ENCODE data around the gene GFRA3.

The GFRA3 gene

DNA sequence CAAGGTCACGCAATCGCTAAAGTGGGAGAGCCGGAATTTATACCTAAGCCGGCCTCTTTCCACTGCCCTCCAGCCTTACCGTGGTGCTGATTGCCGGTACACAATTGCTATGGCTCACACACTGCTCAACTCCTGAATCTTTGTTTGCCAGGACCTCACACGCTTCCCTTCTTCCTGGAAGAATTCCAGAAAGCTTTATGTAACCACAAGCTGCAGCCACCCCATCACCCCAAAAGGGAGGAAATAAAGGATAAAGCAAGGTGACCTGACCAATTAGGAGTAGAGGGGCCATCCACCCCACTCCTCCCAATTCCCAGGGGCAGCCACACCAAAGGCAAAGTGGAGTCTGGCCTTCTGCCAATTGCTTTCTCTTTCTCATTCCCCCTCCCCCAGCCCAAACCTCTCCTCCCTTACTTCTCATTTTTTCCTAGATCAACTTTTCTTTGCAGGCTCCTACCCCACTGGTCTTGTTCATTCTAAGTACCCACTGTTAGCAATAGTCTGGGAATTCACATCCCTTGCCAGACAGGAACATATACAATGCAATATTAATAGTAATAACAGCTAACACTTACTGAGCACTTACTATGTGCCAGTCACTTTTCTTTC lies 43.3 kb downstream of the GFRA3 start:
- H3K4me2 ChIP-seq (ENCODE audit: low read length) = no peak overlapping the region
- no peaks in the 10 kb centered on the region for H3K79me2 ChIP-seq (ENCODE audit: control insufficient read depth, low read length)

DNA sequence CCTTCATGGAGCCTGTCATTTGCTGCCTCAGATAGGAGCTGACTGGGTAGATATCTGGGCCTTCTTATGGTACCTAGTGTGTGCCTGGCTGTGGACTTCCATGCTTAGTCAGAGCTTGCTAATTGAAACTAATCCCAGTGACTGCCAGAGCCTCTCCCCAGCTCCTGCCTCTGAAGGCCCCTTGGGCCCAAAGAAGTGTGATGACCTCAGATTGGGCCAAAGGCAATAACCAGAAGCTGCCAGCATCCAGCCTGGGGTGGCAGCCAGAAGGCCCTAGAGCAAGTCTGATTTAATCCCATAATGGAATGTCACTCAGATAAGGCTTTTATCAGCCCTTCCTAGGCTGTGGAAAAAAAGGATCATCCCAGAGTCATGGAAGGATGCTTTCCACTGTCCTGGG lies 44.2 kb downstream of the GFRA3 start:
- TF ChIP-seq, protein P1, sequence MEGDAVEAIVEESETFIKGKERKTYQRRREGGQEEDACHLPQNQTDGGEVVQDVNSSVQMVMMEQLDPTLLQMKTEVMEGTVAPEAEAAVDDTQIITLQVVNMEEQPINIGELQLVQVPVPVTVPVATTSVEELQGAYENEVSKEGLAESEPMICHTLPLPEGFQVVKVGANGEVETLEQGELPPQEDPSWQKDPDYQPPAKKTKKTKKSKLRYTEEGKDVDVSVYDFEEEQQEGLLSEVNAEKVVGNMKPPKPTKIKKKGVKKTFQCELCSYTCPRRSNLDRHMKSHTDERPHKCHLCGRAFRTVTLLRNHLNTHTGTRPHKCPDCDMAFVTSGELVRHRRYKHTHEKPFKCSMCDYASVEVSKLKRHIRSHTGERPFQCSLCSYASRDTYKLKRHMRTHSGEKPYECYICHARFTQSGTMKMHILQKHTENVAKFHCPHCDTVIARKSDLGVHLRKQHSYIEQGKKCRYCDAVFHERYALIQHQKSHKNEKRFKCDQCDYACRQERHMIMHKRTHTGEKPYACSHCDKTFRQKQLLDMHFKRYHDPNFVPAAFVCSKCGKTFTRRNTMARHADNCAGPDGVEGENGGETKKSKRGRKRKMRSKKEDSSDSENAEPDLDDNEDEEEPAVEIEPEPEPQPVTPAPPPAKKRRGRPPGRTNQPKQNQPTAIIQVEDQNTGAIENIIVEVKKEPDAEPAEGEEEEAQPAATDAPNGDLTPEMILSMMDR (IDR thresholded peaks at IDR 0.05; ENCODE audit: low read depth, low read length, poor library complexity, severe bottlenecking) = no peak
- no peak for TF ChIP-seq EZH2phosphoT487 (IDR thresholded peaks at IDR 0.05; ENCODE audit: borderline replicate concordance, low read length)
- Histone ChIP-seq H3K4me3 (ENCODE audit: low read length) (no peak overlapping the region), H3K4me1 (ENCODE audit: control insufficient read depth, low read length) (peaks cover 5% of the 10 kb centered on the region), H3F3A (ENCODE audit: control insufficient read depth, insufficient read depth) (no peaks in the 10 kb centered on the region), H3K9me2 (replicated peaks; ENCODE audit: control insufficient read depth, low read length) (no peaks in the 10 kb centered on the region), H3K36me3 (ENCODE audit: control insufficient read depth, low read length) (no peaks in the 10 kb centered on the region), H4K20me1 (ENCODE audit: control insufficient read depth, insufficient read depth, low read depth, low read length) (no peaks in the 10 kb centered on the region), H3K27me3 (ENCODE audit: control insufficient read depth, low read length) (peaks cover 11% of the 10 kb centered on the region; the same call in 1 of the 2 replicates), H3K9me3 (ENCODE audit: control insufficient read depth, insufficient read depth, low read length) (peaks cover 5% of the 10 kb centered on the region; the same call in 1 of the 2 replicates), H3K4me2 (ENCODE audit: low read length) (no peak overlapping the region), H3K27ac (ENCODE audit: low read depth, low read length) (no peak overlapping the region), H3K79me2 (ENCODE audit: control insufficient read depth, low read length) (no peaks in the 10 kb centered on the region)

More for the DNA sequence above, 43.3 kb downstream of the GFRA3 start:
- peaks cover 5% of the 10 kb centered on the region for H3K4me1 ChIP-seq (ENCODE audit: control insufficient read depth, low read length)
- no peak overlapping the region for H3K4me3 ChIP-seq (ENCODE audit: low read length)
- no peaks in the 10 kb centered on the region for H3K9me2 ChIP-seq (replicated peaks; ENCODE audit: control insufficient read depth, low read length)
- H3F3A ChIP-seq (ENCODE audit: control insufficient read depth, insufficient read depth) = no peaks in the 10 kb centered on the region
- peaks cover 2% of the 10 kb centered on the region; the same call in 1 of the 2 replicates for H3K9me3 ChIP-seq (ENCODE audit: control insufficient read depth, insufficient read depth, low read length)
- H3K36me3 ChIP-seq (ENCODE audit: control insufficient read depth, low read length) = no peaks in the 10 kb centered on the region
- TF ChIP-seq, protein P1 (IDR thresholded peaks at IDR 0.05; ENCODE audit: low read depth, low read length, poor library complexity, severe bottlenecking) = no peak
- no peak for TF ChIP-seq EZH2phosphoT487 (IDR thresholded peaks at IDR 0.05; ENCODE audit: borderline replicate concordance, low read length)
- no peak overlapping the region for H3K27ac ChIP-seq (ENCODE audit: low read depth, low read length)
- H4K20me1 ChIP-seq (ENCODE audit: control insufficient read depth, insufficient read depth, low read depth, low read length) = no peaks in the 10 kb centered on the region
- peaks cover 11% of the 10 kb centered on the region; the same call in 1 of the 2 replicates for H3K27me3 ChIP-seq (ENCODE audit: control insufficient read depth, low read length)

DNA sequence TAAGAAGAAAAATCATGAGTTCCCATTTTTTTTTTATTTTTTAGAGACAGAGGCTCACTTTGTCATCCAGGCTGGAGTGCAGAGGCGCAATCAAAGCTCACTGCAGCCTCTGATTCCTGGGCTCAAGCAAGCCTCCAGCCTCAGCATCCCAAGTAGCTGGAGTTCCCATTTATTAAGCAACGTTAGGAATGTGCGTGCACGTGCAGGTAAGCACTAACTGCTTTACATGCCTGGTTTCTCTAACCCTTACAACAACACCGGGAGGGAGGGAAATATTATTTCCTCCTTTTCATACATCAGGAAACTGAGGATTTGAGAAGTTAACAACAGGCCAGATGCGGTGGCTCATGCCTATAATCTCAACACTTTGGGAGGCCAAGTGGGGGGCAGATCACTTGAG lies 45.0 kb downstream of the GFRA3 start:
- Histone ChIP-seq H4K20me1 (ENCODE audit: control insufficient read depth, insufficient read depth, low read depth, low read length) (no peaks in the 10 kb centered on the region), H3K9me2 (replicated peaks; ENCODE audit: control insufficient read depth, low read length) (no peaks in the 10 kb centered on the region), H3K27me3 (ENCODE audit: control insufficient read depth, low read length) (peaks cover 11% of the 10 kb centered on the region; the same call in 1 of the 2 replicates), H3K4me3 (ENCODE audit: low read length) (no peak overlapping the region), H3F3A (ENCODE audit: control insufficient read depth, insufficient read depth) (no peaks in the 10 kb centered on the region), H3K9me3 (ENCODE audit: control insufficient read depth, insufficient read depth, low read length) (peaks cover 5% of the 10 kb centered on the region; the same call in 1 of the 2 replicates), H3K4me1 (ENCODE audit: control insufficient read depth, low read length) (peaks cover 5% of the 10 kb centered on the region), H3K79me2 (ENCODE audit: control insufficient read depth, low read length) (no peaks in the 10 kb centered on the region), H3K27ac (ENCODE audit: low read depth, low read length) (no peak overlapping the region), H3K4me2 (ENCODE audit: low read length) (no peak overlapping the region), H3K36me3 (ENCODE audit: control insufficient read depth, low read length) (no peaks in the 10 kb centered on the region)
- TF ChIP-seq, protein P1 (IDR thresholded peaks at IDR 0.05; ENCODE audit: low read depth, low read length, poor library complexity, severe bottlenecking) = no peak
- no peak for TF ChIP-seq EZH2phosphoT487 (IDR thresholded peaks at IDR 0.05; ENCODE audit: borderline replicate concordance, low read length)
